ENCODE results near the gene RTEL1. TPM values are rescaled to one million over a fixed set of nuclear protein-coding genes. Genes with fewer than 3 reads are reported as not detected.

Gene RTEL1
- total and polyA plus RNA-seq, 3 donors from 2014 or later: 34.2 to 84.6 (median 56.8) TPM

- no peak for TF ChIP-seq CTCF (IDR thresholded peaks at IDR 0.05)
- no peak for TF ChIP-seq POLR2A (IDR thresholded peaks at IDR 0.05)
- peaks cover 32% of the 10 kb centered on the region for H3K4me1 ChIP-seq
- H3K27me3 ChIP-seq: no peaks in the 10 kb centered on the region
- 64 to 67% methylated on average over 24 to 37 of the region's 37 CpGs for whole genome bisulfite sequencing, 2 donors
- no peak overlapping the region for H3K4me3 ChIP-seq
- DNase-seq: no peak
- H3K9me3 ChIP-seq: no peaks in the 10 kb centered on the region
- intact Hi-C loops (cut with DNase I; ENCODE audit: low total_unique reads): no loop called here
- H3K27ac ChIP-seq: peak overlapping the region in 1 of 2 donors; percentile 96
- no peaks in the 10 kb centered on the region for H3K36me3 ChIP-seq (ENCODE audit: low read depth, missing control alignments)
Observed at GRCh38 chr20:63742381-63743024, 84.4 kb downstream of the RTEL1 start.

GRCh38 chr20:63743210-63743970, 85.3 kb downstream of the RTEL1 start:
- no peak for TF ChIP-seq POLR2A (IDR thresholded peaks at IDR 0.05)
- TF ChIP-seq CTCF (IDR thresholded peaks at IDR 0.05): no peak
- 80 to 81% methylated on average over 29 to 31 of the region's 31 CpGs for WGBS, 2 donors
- no peaks in the 10 kb centered on the region for H3K36me3 ChIP-seq (ENCODE audit: low read depth, missing control alignments)
- H3K27me3 ChIP-seq: no peaks in the 10 kb centered on the region
- H3K27ac ChIP-seq: peak overlapping the region in 1 of 2 donors; percentile 64
- intact Hi-C loops (cut with DNase I; ENCODE audit: low total_unique reads): no loop called here
- H3K4me3 ChIP-seq: no peak overlapping the region
- DNase-seq: no peak
- H3K4me1 ChIP-seq: peaks cover 38% of the 10 kb centered on the region
- no peaks in the 10 kb centered on the region for H3K9me3 ChIP-seq

GRCh38 chr20:63744158-63744557, 86.0 kb downstream of the RTEL1 start:
- TF ChIP-seq CTCF (IDR thresholded peaks at IDR 0.05): no peak
- no peak for TF ChIP-seq POLR2A (IDR thresholded peaks at IDR 0.05)
- Histone ChIP-seq H3K9me3 (no peaks in the 10 kb centered on the region), H3K4me1 (peaks cover 30% of the 10 kb centered on the region), H3K27ac (no peak overlapping the region), H3K36me3 (ENCODE audit: low read depth, missing control alignments) (no peaks in the 10 kb centered on the region), H3K4me3 (no peak overlapping the region), H3K27me3 (no peaks in the 10 kb centered on the region)
- intact Hi-C loops (cut with DNase I; ENCODE audit: low total_unique reads): no loop called here
- DNase-seq: no peak
- 69 to 80% methylated on average over 4 of the region's 4 CpGs for WGBS, 2 donors

- H3K27me3 ChIP-seq: no peaks in the 10 kb centered on the region
- H3K4me3 ChIP-seq: no peak overlapping the region
- TF ChIP-seq CTCF (IDR thresholded peaks at IDR 0.05) (no peak), POLR2A (IDR thresholded peaks at IDR 0.05) (no peak)
- peaks cover 29% of the 10 kb centered on the region for H3K4me1 ChIP-seq
- H3K9me3 ChIP-seq: no peaks in the 10 kb centered on the region
- H3K36me3 ChIP-seq (ENCODE audit: low read depth, missing control alignments): no peaks in the 10 kb centered on the region
- DNase-seq: no peak
- intact Hi-C loops (cut with DNase I; ENCODE audit: low total_unique reads): no loop called here
- 81 to 84% methylated on average over 24 to 25 of the region's 25 CpGs for WGBS, 2 donors
- H3K27ac ChIP-seq: peak overlapping the region in 1 of 2 donors; percentile 15
Observed at GRCh38 chr20:63744574-63745423, 86.7 kb downstream of the RTEL1 start.

Measured in testis (tissue), 3 donors.